NCI-H526 treated with DMSO at 0.1 percent for 48 hours (cell line): ENCODE results near the gene NR1H4.
"Not testable (repeated sequence)": the region's sequence is repeated elsewhere in the genome, so short reads cannot be mapped to it uniquely, and the experiment has no call there.

Experiments used
- DNase-seq: peaks from one replicate; lab custom pipeline; 2025; lab: John Stamatoyannopoulos, UW

The NR1H4 gene

GRCh38 chr12:100472325-100472724 is 1.3 kb upstream of the NR1H4 start:
- no peak for DNase-seq

- DNase-seq = no peak
Measured at GRCh38 chr12:100473050-100473715, 483 bp upstream of the NR1H4 start.

GRCh38 chr12:100474617-100475016 is 951 bp downstream of the NR1H4 start:
- DNase-seq = no peak

GRCh38 chr12:100476013-100476751 is 2.5 kb downstream of the NR1H4 start:
- no peak for DNase-seq

GRCh38 chr12:100481021-100481420 is 7.4 kb downstream of the NR1H4 start:
- DNase-seq = no peak

- no peak for DNase-seq
Measured at GRCh38 chr12:100484183-100484886, 10.7 kb downstream of the NR1H4 start.

- no peak for DNase-seq
Measured at GRCh38 chr12:100484891-100485471, 11.3 kb downstream of the NR1H4 start.

- no peak for DNase-seq
Measured at GRCh38 chr12:100485983-100486382, 12.3 kb downstream of the NR1H4 start.

GRCh38 chr12:100489251-100489820 is 15.7 kb downstream of the NR1H4 start:
- DNase-seq = no peak

GRCh38 chr12:100490056-100490455 is 16.4 kb downstream of the NR1H4 start:
- no peak for DNase-seq

GRCh38 chr12:100491104-100491503 is 17.4 kb downstream of the NR1H4 start:
- DNase-seq = no peak

GRCh38 chr12:100493396-100494012 is 19.8 kb downstream of the NR1H4 start:
- no peak for DNase-seq

- no peak for DNase-seq
Measured at GRCh38 chr12:100494026-100494425, 20.4 kb downstream of the NR1H4 start.

- no peak for DNase-seq
Measured at GRCh38 chr12:100494538-100494937, 20.9 kb downstream of the NR1H4 start.

GRCh38 chr12:100497105-100497795 is 23.6 kb downstream of the NR1H4 start:
- DNase-seq = no peak

GRCh38 chr12:100498141-100498540 is 24.5 kb downstream of the NR1H4 start:
- no peak for DNase-seq

GRCh38 chr12:100499416-100499815 is 25.8 kb downstream of the NR1H4 start:
- no peak for DNase-seq

GRCh38 chr12:100502718-100503117 is 29.1 kb downstream of the NR1H4 start:
- DNase-seq = not testable (repeated sequence)

GRCh38 chr12:100503228-100503628 is 29.6 kb downstream of the NR1H4 start:
- no peak for DNase-seq

- no peak for DNase-seq
Measured at GRCh38 chr12:100504804-100505203, 31.1 kb downstream of the NR1H4 start.

GRCh38 chr12:100508751-100509150 is 35.1 kb downstream of the NR1H4 start:
- DNase-seq = no peak
